Bronchial epithelial cell (primary cell): ENCODE measurements around the gene SLC25A21. TPM values are rescaled to one million over a fixed set of nuclear protein-coding genes. Genes with fewer than 3 reads are reported as not detected.

Experiments used
- DNase-seq: peaks from one replicate; pipeline ENCODE4 v3.0.0-alpha.2; 2010; ENCODE audit warnings: low read depth
- FAIRE-seq: peaks from 2 replicates; lab custom pipeline; 2011; peaks lifted over from hg19 to GRCh38; lab: Jason Lieb, UNC
- H3K27me3 ChIP-seq: 2 replicates; pipeline ENCODE4 v1.5.1; 2011; ENCODE audit warnings: low read length; ENCODE audit not compliant: control insufficient read depth, insufficient read depth
- H3K36me3 ChIP-seq: 2 replicates; pipeline ENCODE4 v1.5.1; 2011; ENCODE audit warnings: low read length; ENCODE audit not compliant: control insufficient read depth, insufficient read depth
- H3K4me3 ChIP-seq: 2 replicates; pipeline ENCODE4 v1.5.1; 2011; ENCODE audit warnings: mild to moderate bottlenecking, low read depth, low read length, control low read depth
- total RNA-seq: library from RNA; depleted of rRNA; stranded (reverse); fragments of >200 nt; gene quantifications from 2 replicates; pipeline ENCODE4 v1.2.1, GENCODE V29; 2014
- TF ChIP-seq, protein P1 (sequence below): IDR thresholded peaks from 2 replicates; pipeline ENCODE4 v1.5.1; 2011; ENCODE audit warnings: mild to moderate bottlenecking, moderate library complexity, low read length, control low read depth, inconsistent platforms; ENCODE audit not compliant: insufficient read depth, severe bottlenecking

The SLC25A21 gene
- total RNA-seq, 1 donor from 2014 or later = 0.53 TPM

GRCh38 chr14:37048666-37049071, 123.7 kb downstream of the SLC25A21 start:
- FAIRE-seq (no peak), DNase-seq (peak; percentile 92)
- no peak overlapping the region for H3K4me3 ChIP-seq
- no peaks in the 10 kb centered on the region for H3K27me3 ChIP-seq
- no peaks in the 10 kb centered on the region for H3K36me3 ChIP-seq
- TF ChIP-seq, protein P1, sequence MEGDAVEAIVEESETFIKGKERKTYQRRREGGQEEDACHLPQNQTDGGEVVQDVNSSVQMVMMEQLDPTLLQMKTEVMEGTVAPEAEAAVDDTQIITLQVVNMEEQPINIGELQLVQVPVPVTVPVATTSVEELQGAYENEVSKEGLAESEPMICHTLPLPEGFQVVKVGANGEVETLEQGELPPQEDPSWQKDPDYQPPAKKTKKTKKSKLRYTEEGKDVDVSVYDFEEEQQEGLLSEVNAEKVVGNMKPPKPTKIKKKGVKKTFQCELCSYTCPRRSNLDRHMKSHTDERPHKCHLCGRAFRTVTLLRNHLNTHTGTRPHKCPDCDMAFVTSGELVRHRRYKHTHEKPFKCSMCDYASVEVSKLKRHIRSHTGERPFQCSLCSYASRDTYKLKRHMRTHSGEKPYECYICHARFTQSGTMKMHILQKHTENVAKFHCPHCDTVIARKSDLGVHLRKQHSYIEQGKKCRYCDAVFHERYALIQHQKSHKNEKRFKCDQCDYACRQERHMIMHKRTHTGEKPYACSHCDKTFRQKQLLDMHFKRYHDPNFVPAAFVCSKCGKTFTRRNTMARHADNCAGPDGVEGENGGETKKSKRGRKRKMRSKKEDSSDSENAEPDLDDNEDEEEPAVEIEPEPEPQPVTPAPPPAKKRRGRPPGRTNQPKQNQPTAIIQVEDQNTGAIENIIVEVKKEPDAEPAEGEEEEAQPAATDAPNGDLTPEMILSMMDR = no peak

DNA sequence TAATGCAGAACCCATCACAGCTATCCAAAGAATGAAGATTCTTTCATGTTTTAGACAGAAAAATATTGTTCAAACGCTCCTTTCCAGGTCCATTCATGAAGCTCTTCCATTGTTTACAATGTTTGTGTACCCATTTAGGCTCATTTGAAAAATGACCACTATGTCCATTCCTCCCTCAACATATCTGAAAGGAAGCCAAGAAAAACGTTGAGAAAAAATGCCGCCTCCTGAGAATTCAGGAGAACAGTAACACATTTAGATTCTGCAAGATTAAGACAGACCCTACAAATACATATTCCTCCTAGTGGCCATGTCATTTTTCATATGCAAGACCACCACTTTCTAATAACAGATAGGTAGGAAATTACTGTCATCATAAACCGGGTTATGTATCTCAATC, 124.4 kb downstream of the SLC25A21 start:
- DNase-seq (no peak), FAIRE-seq (no peak)
- TF ChIP-seq, protein P1 = no peak
- Histone ChIP-seq H3K36me3 (no peaks in the 10 kb centered on the region), H3K27me3 (no peaks in the 10 kb centered on the region), H3K4me3 (no peak overlapping the region)

- DNase-seq (no peak), FAIRE-seq (no peak)
- Histone ChIP-seq H3K27me3 (no peaks in the 10 kb centered on the region), H3K4me3 (no peak overlapping the region), H3K36me3 (no peaks in the 10 kb centered on the region)
- TF ChIP-seq, protein P1 = no peak
These were observed 125.2 kb downstream of the SLC25A21 start for GRCh38 chr14:37047226-37047625.

DNA sequence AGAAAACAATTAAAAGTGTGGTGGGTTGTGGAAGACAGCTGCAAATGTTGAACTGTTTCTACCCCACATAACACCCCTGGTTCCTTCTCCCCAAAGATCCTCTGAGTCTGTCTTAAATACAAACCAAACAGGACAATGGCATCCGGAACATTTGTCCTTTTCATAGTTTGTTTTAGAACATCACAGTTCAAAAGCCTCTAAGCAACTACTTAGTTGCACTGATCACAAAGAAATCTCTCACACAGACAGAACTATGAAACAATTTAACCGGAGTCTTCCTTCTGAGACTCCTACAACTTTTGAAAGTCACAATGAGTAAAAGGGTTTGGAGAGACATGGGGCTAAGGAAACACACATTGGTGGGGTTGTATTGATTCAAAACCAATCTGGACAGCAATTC, 125.6 kb downstream of the SLC25A21 start:
- Histone ChIP-seq H3K36me3 (no peaks in the 10 kb centered on the region), H3K27me3 (no peaks in the 10 kb centered on the region), H3K4me3 (no peak overlapping the region)
- DNase-seq (no peak), FAIRE-seq (no peak)
- TF ChIP-seq, protein P1 = no peak

GRCh38 chr14:37045340-37046061, 126.9 kb downstream of the SLC25A21 start:
- DNase-seq (no peak), FAIRE-seq (no peak)
- TF ChIP-seq, protein P1 = no peak

More at GRCh38 chr14:37045340-37046061, 126.9 kb downstream of the SLC25A21 start:
- H3K36me3 ChIP-seq = no peaks in the 10 kb centered on the region
- H3K4me3 ChIP-seq = no peak overlapping the region
- no peaks in the 10 kb centered on the region for H3K27me3 ChIP-seq
